ENCODE results near the gene EFHC1. TPM values are rescaled to one million over a fixed set of nuclear protein-coding genes. Genes with fewer than 3 reads are reported as not detected.

Gene EFHC1
- total and polyA plus RNA-seq, 2 experiments from 2014 or later, result 24.3 to 28.0 TPM

DNA sequence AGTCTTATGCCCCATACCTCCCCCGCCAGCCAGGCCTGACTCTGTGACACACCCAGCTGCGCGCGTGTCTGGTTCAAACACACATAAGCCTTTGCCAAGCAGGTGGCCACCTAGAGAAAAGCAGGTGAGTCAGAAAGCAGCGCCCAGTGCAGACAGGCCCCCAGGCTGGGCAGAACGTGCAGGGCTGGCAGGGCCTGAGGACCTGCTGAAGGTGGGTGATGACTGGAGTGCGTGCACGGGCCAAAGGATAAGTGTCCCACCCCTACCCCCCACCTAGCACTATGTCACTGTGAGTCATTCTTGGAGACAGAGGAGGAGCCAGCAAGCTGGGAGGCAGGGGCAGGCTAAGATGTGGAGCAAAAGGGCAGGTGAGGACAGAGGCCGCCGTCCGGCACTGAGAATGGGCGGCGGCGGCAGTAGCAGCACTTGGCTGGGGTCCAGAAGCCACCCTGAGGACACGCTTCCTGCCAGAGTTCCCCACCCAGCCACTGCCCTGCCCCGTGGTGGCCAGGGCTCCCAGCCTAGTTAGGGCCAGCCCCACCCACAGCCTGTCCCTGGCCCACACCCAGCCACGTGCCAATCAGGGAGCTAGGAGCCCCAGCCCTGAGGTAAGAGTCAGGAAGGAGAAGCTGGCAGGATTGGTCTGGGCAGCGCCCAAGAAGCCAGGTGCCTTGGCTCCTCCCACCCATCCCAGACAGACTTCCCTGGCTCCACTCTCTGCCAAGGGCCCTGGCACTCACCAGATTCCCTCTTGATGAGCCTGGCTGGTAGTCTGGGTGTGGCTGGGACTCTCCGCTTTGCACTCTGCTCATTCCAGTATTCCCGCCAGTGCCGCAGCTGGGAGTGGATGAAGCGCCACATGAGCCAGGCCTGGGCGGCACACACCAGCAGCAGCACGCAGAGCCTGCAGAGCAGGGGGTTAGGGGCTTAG is 84.0 kb downstream of the EFHC1 start:
- Histone ChIP-seq H3K27me3 (ENCODE audit: insufficient read depth) (no peaks in the 10 kb centered on the region), H3K4me1 (ENCODE audit: insufficient read depth) (no peaks in the 10 kb centered on the region), H4K20me1 (replicated peaks; ENCODE audit: insufficient read depth) (no peaks in the 10 kb centered on the region), H3K4me3 (no peak overlapping the region), H3K36me3 (ENCODE audit: insufficient read depth) (no peaks in the 10 kb centered on the region), H3F3A (replicated peaks; ENCODE audit: low read depth) (no peaks in the 10 kb centered on the region), H3K4me2 (no peak overlapping the region), H2AFZ (no peak overlapping the region), H3K27ac (ENCODE audit: low read depth) (no peak overlapping the region), H3K9me2 (ENCODE audit: insufficient read depth) (no peaks in the 10 kb centered on the region), H3K79me2 (replicated peaks; ENCODE audit: insufficient read depth) (no peaks in the 10 kb centered on the region)
- no peak for TF ChIP-seq EZH2phosphoT487 (IDR thresholded peaks at IDR 0.05; ENCODE audit: unreplicated experiment)
- no peak for TF ChIP-seq CREB1 (CRISPR knock-in tag; IDR thresholded peaks at IDR 0.05; ENCODE audit: low read depth)
- TF ChIP-seq, protein P1, sequence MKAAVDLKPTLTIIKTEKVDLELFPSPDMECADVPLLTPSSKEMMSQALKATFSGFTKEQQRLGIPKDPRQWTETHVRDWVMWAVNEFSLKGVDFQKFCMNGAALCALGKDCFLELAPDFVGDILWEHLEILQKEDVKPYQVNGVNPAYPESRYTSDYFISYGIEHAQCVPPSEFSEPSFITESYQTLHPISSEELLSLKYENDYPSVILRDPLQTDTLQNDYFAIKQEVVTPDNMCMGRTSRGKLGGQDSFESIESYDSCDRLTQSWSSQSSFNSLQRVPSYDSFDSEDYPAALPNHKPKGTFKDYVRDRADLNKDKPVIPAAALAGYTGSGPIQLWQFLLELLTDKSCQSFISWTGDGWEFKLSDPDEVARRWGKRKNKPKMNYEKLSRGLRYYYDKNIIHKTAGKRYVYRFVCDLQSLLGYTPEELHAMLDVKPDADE (IDR thresholded peaks at IDR 0.05), result no peak
- no peak for TF ChIP-seq STAT1 (IDR thresholded peaks at IDR 0.05; ENCODE audit: unreplicated experiment)
- no peak for TF ChIP-seq EZH2 (IDR thresholded peaks at IDR 0.05; ENCODE audit: low read depth, unreplicated experiment)
- TF ChIP-seq POLR2AphosphoS5 (IDR thresholded peaks at IDR 0.05; ENCODE audit: low read depth), result no peak
- no peak for TF ChIP-seq ZNF114 (CRISPR knock-in tag; IDR thresholded peaks at IDR 0.05)
- no peak for TF ChIP-seq ZNF331 (CRISPR knock-in tag; IDR thresholded peaks at IDR 0.05; ENCODE audit: low read depth)
- TF ChIP-seq, protein P2, sequence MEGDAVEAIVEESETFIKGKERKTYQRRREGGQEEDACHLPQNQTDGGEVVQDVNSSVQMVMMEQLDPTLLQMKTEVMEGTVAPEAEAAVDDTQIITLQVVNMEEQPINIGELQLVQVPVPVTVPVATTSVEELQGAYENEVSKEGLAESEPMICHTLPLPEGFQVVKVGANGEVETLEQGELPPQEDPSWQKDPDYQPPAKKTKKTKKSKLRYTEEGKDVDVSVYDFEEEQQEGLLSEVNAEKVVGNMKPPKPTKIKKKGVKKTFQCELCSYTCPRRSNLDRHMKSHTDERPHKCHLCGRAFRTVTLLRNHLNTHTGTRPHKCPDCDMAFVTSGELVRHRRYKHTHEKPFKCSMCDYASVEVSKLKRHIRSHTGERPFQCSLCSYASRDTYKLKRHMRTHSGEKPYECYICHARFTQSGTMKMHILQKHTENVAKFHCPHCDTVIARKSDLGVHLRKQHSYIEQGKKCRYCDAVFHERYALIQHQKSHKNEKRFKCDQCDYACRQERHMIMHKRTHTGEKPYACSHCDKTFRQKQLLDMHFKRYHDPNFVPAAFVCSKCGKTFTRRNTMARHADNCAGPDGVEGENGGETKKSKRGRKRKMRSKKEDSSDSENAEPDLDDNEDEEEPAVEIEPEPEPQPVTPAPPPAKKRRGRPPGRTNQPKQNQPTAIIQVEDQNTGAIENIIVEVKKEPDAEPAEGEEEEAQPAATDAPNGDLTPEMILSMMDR (conservative IDR thresholded peaks at IDR 0.05; ENCODE audit: low read depth in 2 of 2), result no peak
- TF ChIP-seq, protein P3, sequence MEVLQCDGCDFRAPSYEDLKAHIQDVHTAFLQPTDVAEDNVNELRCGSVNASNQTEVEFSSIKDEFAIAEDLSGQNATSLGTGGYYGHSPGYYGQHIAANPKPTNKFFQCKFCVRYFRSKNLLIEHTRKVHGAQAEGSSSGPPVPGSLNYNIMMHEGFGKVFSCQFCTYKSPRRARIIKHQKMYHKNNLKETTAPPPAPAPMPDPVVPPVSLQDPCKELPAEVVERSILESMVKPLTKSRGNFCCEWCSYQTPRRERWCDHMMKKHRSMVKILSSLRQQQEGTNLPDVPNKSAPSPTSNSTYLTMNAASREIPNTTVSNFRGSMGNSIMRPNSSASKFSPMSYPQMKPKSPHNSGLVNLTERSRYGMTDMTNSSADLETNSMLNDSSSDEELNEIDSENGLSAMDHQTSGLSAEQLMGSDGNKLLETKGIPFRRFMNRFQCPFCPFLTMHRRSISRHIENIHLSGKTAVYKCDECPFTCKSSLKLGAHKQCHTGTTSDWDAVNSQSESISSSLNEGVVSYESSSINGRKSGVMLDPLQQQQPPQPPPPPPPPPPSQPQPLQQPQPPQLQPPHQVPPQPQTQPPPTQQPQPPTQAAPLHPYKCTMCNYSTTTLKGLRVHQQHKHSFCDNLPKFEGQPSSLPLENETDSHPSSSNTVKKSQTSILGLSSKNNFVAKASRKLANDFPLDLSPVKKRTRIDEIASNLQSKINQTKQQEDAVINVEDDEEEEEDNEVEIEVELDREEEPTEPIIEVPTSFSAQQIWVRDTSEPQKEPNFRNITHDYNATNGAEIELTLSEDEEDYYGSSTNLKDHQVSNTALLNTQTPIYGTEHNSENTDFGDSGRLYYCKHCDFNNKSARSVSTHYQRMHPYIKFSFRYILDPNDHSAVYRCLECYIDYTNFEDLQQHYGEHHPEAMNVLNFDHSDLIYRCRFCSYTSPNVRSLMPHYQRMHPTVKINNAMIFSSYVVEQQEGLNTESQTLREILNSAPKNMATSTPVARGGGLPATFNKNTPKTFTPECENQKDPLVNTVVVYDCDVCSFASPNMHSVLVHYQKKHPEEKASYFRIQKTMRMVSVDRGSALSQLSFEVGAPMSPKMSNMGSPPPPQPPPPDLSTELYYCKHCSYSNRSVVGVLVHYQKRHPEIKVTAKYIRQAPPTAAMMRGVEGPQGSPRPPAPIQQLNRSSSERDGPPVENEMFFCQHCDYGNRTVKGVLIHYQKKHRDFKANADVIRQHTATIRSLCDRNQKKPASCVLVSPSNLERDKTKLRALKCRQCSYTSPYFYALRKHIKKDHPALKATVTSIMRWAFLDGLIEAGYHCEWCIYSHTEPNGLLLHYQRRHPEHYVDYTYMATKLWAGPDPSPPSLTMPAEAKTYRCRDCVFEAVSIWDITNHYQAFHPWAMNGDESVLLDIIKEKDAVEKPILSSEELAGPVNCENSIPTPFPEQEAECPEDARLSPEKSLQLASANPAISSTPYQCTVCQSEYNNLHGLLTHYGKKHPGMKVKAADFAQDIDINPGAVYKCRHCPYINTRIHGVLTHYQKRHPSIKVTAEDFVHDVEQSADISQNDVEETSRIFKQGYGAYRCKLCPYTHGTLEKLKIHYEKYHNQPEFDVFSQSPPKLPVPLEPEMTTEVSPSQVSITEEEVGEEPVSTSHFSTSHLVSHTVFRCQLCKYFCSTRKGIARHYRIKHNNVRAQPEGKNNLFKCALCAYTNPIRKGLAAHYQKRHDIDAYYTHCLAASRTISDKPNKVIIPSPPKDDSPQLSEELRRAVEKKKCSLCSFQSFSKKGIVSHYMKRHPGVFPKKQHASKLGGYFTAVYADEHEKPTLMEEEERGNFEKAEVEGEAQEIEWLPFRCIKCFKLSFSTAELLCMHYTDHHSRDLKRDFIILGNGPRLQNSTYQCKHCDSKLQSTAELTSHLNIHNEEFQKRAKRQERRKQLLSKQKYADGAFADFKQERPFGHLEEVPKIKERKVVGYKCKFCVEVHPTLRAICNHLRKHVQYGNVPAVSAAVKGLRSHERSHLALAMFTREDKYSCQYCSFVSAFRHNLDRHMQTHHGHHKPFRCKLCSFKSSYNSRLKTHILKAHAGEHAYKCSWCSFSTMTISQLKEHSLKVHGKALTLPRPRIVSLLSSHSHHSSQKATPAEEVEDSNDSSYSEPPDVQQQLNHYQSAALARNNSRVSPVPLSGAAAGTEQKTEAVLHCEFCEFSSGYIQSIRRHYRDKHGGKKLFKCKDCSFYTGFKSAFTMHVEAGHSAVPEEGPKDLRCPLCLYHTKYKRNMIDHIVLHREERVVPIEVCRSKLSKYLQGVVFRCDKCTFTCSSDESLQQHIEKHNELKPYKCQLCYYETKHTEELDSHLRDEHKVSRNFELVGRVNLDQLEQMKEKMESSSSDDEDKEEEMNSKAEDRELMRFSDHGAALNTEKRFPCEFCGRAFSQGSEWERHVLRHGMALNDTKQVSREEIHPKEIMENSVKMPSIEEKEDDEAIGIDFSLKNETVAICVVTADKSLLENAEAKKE (CRISPR knock-in tag; IDR thresholded peaks at IDR 0.05), result no peak
- TF ChIP-seq JUNB (IDR thresholded peaks at IDR 0.05; ENCODE audit: unreplicated experiment), result no peak
- TF ChIP-seq, protein P4, sequence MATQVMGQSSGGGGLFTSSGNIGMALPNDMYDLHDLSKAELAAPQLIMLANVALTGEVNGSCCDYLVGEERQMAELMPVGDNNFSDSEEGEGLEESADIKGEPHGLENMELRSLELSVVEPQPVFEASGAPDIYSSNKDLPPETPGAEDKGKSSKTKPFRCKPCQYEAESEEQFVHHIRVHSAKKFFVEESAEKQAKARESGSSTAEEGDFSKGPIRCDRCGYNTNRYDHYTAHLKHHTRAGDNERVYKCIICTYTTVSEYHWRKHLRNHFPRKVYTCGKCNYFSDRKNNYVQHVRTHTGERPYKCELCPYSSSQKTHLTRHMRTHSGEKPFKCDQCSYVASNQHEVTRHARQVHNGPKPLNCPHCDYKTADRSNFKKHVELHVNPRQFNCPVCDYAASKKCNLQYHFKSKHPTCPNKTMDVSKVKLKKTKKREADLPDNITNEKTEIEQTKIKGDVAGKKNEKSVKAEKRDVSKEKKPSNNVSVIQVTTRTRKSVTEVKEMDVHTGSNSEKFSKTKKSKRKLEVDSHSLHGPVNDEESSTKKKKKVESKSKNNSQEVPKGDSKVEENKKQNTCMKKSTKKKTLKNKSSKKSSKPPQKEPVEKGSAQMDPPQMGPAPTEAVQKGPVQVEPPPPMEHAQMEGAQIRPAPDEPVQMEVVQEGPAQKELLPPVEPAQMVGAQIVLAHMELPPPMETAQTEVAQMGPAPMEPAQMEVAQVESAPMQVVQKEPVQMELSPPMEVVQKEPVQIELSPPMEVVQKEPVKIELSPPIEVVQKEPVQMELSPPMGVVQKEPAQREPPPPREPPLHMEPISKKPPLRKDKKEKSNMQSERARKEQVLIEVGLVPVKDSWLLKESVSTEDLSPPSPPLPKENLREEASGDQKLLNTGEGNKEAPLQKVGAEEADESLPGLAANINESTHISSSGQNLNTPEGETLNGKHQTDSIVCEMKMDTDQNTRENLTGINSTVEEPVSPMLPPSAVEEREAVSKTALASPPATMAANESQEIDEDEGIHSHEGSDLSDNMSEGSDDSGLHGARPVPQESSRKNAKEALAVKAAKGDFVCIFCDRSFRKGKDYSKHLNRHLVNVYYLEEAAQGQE (IDR thresholded peaks at IDR 0.05; ENCODE audit: unreplicated experiment), result no peak
- TF ChIP-seq NANOG (IDR thresholded peaks at IDR 0.05; ENCODE audit: borderline replicate concordance), result no peak
- no peak for DNase-seq (ENCODE audit: low spot score)
- Mint-ChIP-seq H3K27me3 (ENCODE audit: insufficient read depth, low read depth, poor library complexity) (peaks cover 16% of the 10 kb centered on the region), H3K27ac (no peak overlapping the region; the same call in 1 of the 2 replicates), H3K4me1 (peaks cover 9% of the 10 kb centered on the region), H3K36me3 (ENCODE audit: low read depth) (peaks cover 33% of the 10 kb centered on the region), H3K9me3 (no peaks in the 10 kb centered on the region), H3K4me3 (no peak overlapping the region)
- ATAC-seq, result peak; percentile 13

All from GM23338 (cell line).